Activated T-cell treated with anti-CD3 and anti-CD28 coated beads, Interleukin-2, amount 50 U/mL, for 24 hours (primary cell): Measurements from ENCODE around the gene ALOX5.

Experiments
- DNase-seq: peaks from one replicate; pipeline ENCODE4 v3.0.0-alpha.2; 2020
- H3K27ac Mint-ChIP-seq: 2 replicates; pipeline ENCODE4 v1.8.0; 2020; ENCODE audit warnings: mild to moderate bottlenecking, mixed read lengths
- H3K27me3 Mint-ChIP-seq: 2 replicates; pipeline ENCODE4 v1.8.0; 2020; ENCODE audit warnings: mixed read lengths
- H3K36me3 Mint-ChIP-seq: 2 replicates; pipeline ENCODE4 v1.8.0; 2020; ENCODE audit warnings: low read depth, mixed read lengths
- H3K4me1 Mint-ChIP-seq: 2 replicates; pipeline ENCODE4 v1.8.0; 2020; ENCODE audit warnings: low read depth, mixed read lengths
- H3K4me3 Mint-ChIP-seq: 2 replicates; pipeline ENCODE4 v1.8.0; 2020; ENCODE audit warnings: mild to moderate bottlenecking, moderate library complexity, mixed read lengths
- H3K9me3 Mint-ChIP-seq: 2 replicates; pipeline ENCODE4 v1.8.0; 2020; ENCODE audit warnings: mixed read lengths

Gene ALOX5

DNA sequence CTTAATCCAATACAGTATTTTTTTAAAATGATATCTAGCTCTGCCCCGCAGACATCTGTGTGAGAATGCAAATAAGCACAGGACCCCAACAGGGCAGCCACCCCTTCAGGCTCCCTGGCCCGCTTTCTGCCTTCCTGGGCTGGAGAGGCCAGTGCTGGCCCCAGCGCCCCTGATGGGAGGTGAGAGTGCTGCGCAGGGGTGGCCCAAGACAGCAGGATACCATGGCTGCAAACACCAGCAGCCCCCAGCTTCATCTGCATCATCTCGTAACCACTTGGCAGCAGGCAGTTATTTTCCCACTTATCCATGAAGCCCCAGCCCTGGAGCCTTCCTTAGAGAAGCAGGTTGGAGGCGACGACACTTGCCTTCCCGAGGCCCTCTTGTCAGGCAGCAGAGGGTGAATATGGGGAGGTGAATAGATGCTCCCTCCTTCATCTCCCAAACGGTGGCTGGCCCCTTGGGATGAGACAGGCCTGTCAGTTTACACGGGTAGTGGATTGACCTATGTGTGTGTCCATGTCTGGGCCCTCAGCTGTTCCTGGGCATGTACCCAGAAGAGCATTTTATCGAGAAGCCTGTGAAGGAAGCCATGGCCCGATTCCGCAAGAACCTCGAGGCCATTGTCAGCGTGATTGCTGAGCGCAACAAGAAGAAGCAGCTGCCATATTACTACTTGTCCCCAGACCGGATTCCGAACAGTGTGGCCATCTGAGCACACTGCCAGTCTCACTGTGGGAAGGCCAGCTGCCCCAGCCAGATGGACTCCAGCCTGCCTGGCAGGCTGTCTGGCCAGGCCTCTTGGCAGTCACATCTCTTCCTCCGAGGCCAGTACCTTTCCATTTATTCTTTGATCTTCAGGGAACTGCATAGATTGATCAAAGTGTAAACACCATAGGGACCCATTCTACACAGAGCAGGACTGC, 71.2 kb downstream of the ALOX5 start:
- H3K9me3 Mint-ChIP-seq: no peaks in the 10 kb centered on the region
- no peaks in the 10 kb centered on the region for H3K4me1 Mint-ChIP-seq
- DNase-seq: no peak
- H3K27me3 Mint-ChIP-seq: no peaks in the 10 kb centered on the region
- no peaks in the 10 kb centered on the region for H3K36me3 Mint-ChIP-seq
- H3K4me3 Mint-ChIP-seq: no peak overlapping the region
- H3K27ac Mint-ChIP-seq: no peak overlapping the region

DNA sequence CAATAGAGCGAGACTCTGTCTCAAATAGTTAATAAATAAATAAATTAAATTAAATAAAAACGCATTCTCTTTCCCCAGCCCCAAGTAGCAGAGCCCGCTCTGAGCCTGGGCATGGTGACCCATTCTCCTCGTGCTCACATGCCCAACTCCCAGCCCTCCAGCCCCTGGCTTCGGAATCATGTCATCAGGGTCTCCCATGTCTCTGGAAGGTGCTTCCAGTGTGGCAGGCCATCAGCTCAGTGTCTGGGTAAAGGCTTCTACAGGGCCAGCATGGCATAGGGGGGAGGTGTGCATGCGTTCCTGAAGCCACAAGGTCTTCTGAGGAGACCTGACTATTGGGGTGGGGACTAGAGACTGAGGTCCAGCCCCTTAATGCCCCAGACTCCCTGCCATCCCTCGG, 72.8 kb downstream of the ALOX5 start:
- H3K4me3 Mint-ChIP-seq: no peak overlapping the region
- H3K36me3 Mint-ChIP-seq: no peaks in the 10 kb centered on the region
- peaks cover 2% of the 10 kb centered on the region for H3K4me1 Mint-ChIP-seq
- no peak overlapping the region for H3K27ac Mint-ChIP-seq
- H3K9me3 Mint-ChIP-seq: no peaks in the 10 kb centered on the region
- DNase-seq: no peak
- no peaks in the 10 kb centered on the region for H3K27me3 Mint-ChIP-seq

DNA sequence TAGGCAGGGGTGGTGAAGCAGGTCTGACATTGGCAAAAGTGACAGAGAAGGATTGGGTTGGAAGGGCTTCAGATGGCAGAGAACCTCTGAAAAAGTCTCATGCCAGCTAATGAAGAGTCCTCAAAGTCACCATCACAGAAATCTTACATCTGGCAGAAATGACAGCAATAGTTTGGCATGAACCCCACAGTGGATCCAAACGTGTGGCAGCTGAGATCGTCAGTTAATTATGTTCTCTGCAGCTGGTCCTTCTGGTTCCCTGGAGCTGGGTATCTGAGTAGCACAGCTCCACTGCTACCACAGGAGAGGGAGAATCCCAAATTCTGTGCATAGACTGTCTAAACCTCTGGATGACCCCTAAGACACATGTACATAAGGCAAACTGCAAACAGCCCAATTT, 73.4 kb downstream of the ALOX5 start:
- Mint-ChIP-seq H3K4me3 (no peak overlapping the region), H3K9me3 (no peaks in the 10 kb centered on the region), H3K27me3 (no peaks in the 10 kb centered on the region), H3K4me1 (peaks cover 2% of the 10 kb centered on the region), H3K36me3 (no peaks in the 10 kb centered on the region), H3K27ac (no peak overlapping the region)
- DNase-seq: no peak

- peaks cover 4% of the 10 kb centered on the region for H3K4me1 Mint-ChIP-seq
- H3K36me3 Mint-ChIP-seq: peaks cover 2% of the 10 kb centered on the region
- H3K4me3 Mint-ChIP-seq: no peak overlapping the region
- H3K27me3 Mint-ChIP-seq: no peaks in the 10 kb centered on the region
- no peak overlapping the region for H3K27ac Mint-ChIP-seq
- no peak for DNase-seq
- no peaks in the 10 kb centered on the region for H3K9me3 Mint-ChIP-seq
Observed at GRCh38 chr10:45450866-45451265, 76.8 kb downstream of the ALOX5 start.

DNA sequence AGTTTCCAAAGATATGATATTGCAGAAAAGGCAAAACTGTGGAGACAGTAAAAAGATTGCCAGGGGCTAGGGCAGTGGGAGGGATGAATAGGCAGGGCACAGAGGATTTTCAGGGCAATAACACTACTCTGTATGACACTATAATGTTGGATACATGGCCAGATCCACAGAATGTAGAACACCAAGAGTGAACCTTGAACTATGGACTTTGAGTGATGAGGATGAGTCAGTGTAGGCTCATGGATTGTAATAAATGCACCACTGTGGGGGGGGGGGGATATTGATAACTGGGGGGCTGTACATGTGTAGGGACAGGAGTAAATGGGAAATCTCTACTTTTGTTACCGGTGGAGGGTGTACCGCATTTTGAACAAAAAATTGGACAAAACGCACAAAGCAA, 77.4 kb downstream of the ALOX5 start:
- Mint-ChIP-seq H3K4me1 (peaks cover 4% of the 10 kb centered on the region), H3K4me3 (no peak overlapping the region), H3K27ac (no peak overlapping the region), H3K36me3 (peaks cover 5% of the 10 kb centered on the region), H3K27me3 (no peaks in the 10 kb centered on the region), H3K9me3 (no peaks in the 10 kb centered on the region)
- DNase-seq: no peak

DNA sequence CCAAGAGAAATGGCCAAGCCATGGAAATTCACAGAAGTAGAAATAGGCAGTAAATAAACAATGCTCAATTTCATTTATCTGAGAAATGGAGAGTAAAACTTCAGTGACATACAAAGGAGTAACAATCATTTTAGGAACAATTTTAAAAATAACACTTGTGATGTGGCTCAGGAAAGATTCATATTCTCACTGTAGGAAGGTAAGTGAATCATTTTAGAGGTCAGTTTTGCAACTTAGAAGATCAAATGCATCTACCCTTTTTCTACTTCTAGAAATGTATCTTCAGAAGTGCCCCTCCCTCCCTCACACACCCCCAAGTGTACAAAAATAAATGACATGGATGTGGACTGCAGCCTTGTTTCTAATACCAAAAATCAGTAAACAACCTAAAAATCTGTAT, 78.3 kb downstream of the ALOX5 start:
- Mint-ChIP-seq H3K27ac (no peak overlapping the region), H3K9me3 (no peaks in the 10 kb centered on the region), H3K36me3 (peaks cover 13% of the 10 kb centered on the region), H3K27me3 (no peaks in the 10 kb centered on the region), H3K4me1 (peaks cover 4% of the 10 kb centered on the region), H3K4me3 (no peak overlapping the region)
- DNase-seq: no peak

- peaks cover 19% of the 10 kb centered on the region for H3K36me3 Mint-ChIP-seq
- no peak overlapping the region for H3K27ac Mint-ChIP-seq
- H3K4me1 Mint-ChIP-seq: peaks cover 4% of the 10 kb centered on the region
Observed at GRCh38 chr10:45452743-45453452, 78.9 kb downstream of the ALOX5 start.

GRCh38 chr10:45453639-45454255, 79.7 kb downstream of the ALOX5 start:
- H3K4me3 Mint-ChIP-seq: no peak overlapping the region
- peaks cover 28% of the 10 kb centered on the region for H3K36me3 Mint-ChIP-seq
- H3K27me3 Mint-ChIP-seq: no peaks in the 10 kb centered on the region

More at GRCh38 chr10:45452743-45453452, 78.9 kb downstream of the ALOX5 start:
- Mint-ChIP-seq H3K9me3 (no peaks in the 10 kb centered on the region), H3K4me3 (no peak overlapping the region), H3K27me3 (no peaks in the 10 kb centered on the region)
- DNase-seq: no peak

GRCh38 chr10:45454262-45454661, 80.2 kb downstream of the ALOX5 start:
- H3K4me1 Mint-ChIP-seq: peaks cover 4% of the 10 kb centered on the region
- H3K27ac Mint-ChIP-seq: no peak overlapping the region
- no peak overlapping the region for H3K4me3 Mint-ChIP-seq
- DNase-seq: no peak
- H3K9me3 Mint-ChIP-seq: no peaks in the 10 kb centered on the region
- H3K27me3 Mint-ChIP-seq: no peaks in the 10 kb centered on the region
- H3K36me3 Mint-ChIP-seq: peaks cover 33% of the 10 kb centered on the region

More at GRCh38 chr10:45453639-45454255, 79.7 kb downstream of the ALOX5 start:
- Mint-ChIP-seq H3K4me1 (peaks cover 4% of the 10 kb centered on the region), H3K9me3 (no peaks in the 10 kb centered on the region), H3K27ac (no peak overlapping the region)
- no peak for DNase-seq

GRCh38 chr10:45454859-45455258, 80.8 kb downstream of the ALOX5 start:
- H3K9me3 Mint-ChIP-seq: no peaks in the 10 kb centered on the region
- no peak for DNase-seq
- H3K27me3 Mint-ChIP-seq: no peaks in the 10 kb centered on the region
- H3K4me1 Mint-ChIP-seq: peaks cover 4% of the 10 kb centered on the region
- H3K27ac Mint-ChIP-seq: no peak overlapping the region
- H3K4me3 Mint-ChIP-seq: no peak overlapping the region
- H3K36me3 Mint-ChIP-seq: peaks cover 38% of the 10 kb centered on the region

GRCh38 chr10:45456233-45456632, 82.2 kb downstream of the ALOX5 start:
- no peaks in the 10 kb centered on the region for H3K9me3 Mint-ChIP-seq

DNA sequence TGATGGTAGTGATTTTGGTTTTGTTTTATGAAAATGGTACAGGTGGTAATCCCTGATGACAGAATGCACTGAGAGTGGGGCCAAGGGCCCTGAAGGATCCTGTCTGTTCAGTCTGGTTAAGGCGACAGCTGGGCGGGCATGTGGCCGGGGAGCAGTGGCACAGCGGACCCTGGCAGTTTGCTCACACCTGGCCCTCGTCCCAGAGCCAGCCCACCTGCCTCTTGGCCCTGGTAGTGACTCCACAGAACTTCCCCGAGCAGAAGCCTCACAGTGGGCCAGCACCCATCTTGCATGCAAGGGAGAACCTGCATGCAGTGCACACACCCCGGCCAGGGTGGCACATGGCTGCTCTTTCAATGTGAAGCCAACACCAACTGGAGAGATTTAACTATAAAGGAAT, 82.8 kb downstream of the ALOX5 start:
- Mint-ChIP-seq H3K36me3 (peaks cover 55% of the 10 kb centered on the region), H3K4me3 (no peak overlapping the region), H3K27ac (no peak overlapping the region), H3K4me1 (peaks cover 2% of the 10 kb centered on the region), H3K27me3 (no peaks in the 10 kb centered on the region), H3K9me3 (no peaks in the 10 kb centered on the region)
- no peak for DNase-seq

More at GRCh38 chr10:45456233-45456632, 82.2 kb downstream of the ALOX5 start:
- H3K27ac Mint-ChIP-seq: no peak overlapping the region
- no peak for DNase-seq
- H3K27me3 Mint-ChIP-seq: no peaks in the 10 kb centered on the region
- H3K4me1 Mint-ChIP-seq: peaks cover 4% of the 10 kb centered on the region
- H3K4me3 Mint-ChIP-seq: no peak overlapping the region
- peaks cover 51% of the 10 kb centered on the region for H3K36me3 Mint-ChIP-seq

DNA sequence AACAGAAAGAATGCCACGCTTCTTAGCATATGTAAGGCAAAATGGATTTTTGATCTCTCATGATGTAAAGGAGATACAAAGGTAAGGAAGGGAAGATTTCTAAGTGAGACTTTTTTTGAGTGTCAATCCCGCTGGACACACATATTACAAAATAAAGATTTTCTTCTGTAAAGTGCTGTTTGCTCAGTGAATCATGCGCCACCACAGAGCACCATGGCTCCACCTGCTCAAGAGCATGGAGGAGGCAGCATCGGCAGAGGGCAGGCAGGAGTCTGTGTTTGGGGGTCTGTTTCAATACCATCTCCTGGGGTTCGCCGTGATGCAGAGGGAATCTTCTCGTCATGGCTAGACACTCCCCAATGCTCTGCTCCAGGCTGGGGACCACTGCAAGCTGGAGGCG, 83.5 kb downstream of the ALOX5 start:
- Mint-ChIP-seq H3K27ac (no peak overlapping the region), H3K4me3 (no peak overlapping the region), H3K9me3 (no peaks in the 10 kb centered on the region), H3K27me3 (no peaks in the 10 kb centered on the region), H3K4me1 (peaks cover 2% of the 10 kb centered on the region), H3K36me3 (peaks cover 58% of the 10 kb centered on the region)
- no peak for DNase-seq

- no peaks in the 10 kb centered on the region for H3K9me3 Mint-ChIP-seq
- H3K36me3 Mint-ChIP-seq: peaks cover 65% of the 10 kb centered on the region
- H3K4me1 Mint-ChIP-seq: peaks cover 6% of the 10 kb centered on the region
Observed at GRCh38 chr10:45460235-45460878, 86.3 kb downstream of the ALOX5 start.

More at GRCh38 chr10:45460235-45460878, 86.3 kb downstream of the ALOX5 start:
- H3K27me3 Mint-ChIP-seq: no peaks in the 10 kb centered on the region
- no peak overlapping the region for H3K4me3 Mint-ChIP-seq
- DNase-seq: no peak
- H3K27ac Mint-ChIP-seq: no peak overlapping the region
